NCI-H1417 treated with DMSO at 0.1 percent for 48 hours (cell line): Measurements from ENCODE around the gene ATPAF2.

Experiments used
- DNase-seq: peaks from one replicate; lab custom pipeline; 2025; lab: John Stamatoyannopoulos, UW

The ATPAF2 gene

DNA sequence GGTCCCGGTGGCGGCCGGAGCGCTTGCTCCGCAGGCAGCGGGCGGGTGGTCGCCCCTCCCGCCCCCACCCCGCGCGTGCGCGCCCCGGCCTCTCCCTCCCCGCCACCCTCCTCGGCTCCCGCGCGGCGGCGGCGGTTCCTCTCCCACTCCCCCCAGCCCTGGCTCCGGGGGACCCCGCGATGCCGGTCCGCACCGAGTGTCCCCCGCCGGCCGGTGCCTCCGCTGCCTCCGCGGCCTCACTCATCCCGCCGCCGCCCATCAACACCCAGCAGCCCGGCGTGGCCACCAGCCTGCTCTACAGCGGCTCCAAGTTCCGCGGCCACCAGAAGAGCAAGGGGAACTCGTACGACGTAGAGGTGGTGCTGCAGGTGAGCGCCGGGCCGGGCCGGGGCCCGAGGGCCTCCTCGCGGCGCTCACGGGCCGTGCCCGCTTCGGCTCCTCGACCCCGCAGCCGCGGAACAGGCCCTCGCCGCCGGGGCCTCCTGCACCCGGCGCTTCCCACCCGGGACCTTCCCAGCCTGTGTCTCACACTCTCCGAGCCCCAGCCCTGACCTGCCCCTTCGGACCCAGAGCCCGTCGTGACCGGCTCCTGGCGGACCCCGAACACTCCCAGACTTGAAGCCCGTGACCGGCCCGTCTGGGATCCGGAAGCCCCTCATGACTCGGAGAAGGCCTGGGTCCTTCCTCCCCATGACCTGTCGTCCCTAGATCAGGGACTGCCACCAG, 730 bp upstream of the ATPAF2 start:
- DNase-seq, result no peak

DNA sequence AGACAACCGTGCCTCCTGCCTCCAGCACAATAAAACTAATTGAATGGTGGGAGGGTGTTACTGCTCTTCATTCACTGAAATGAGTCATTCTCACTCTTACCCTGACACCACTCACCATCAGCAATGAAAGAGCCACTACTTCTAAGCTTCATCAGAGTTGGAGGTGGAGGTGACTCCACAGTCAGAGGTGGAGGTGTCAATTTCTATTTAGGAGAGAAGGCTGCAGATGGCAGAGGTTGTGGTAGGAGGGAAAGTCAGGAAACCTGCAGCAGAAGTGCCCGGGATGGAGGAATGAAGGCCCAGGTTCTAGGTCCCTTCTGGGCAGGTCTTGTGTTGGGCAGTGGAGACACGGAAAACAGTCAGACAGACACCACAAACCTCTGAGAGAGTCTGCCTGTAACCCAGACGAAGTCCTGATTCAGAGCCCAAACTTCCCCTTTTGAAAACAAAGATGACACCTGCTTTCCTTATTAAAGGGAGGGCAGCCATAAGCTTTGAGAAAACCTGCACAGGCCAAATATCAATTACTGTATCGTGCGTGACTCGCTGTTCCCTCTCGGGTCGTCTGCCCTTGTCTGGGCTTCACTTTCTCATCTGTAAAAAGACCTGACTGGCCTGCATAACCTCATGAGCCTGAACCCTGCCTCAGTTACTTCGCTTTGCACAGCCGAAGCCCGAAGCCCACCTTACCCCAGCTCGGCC, 668 bp downstream of the ATPAF2 start:
- no peak for DNase-seq

DNA sequence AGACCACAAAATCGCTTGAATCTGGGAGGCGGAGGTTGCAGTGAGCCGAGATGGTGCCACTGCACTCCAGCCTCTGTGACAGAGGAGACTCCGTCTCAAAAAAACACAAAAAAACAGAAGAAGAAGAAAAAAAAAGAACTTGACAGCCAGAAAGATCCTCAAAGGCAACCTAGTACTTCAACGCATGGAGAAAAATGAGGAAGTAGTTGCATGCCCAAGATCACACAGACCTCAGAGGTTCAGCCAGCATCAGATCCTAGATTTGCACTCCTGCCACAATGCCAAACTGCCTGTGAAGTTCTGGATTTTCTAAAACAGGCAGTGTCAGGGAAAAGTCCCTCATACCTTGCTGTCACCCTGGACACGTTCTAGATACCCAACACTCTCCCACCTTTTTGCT, 1.5 kb downstream of the ATPAF2 start:
- no peak for DNase-seq

- no peak for DNase-seq
Observed at GRCh38 chr17:18035704-18036103, 3.3 kb downstream of the ATPAF2 start.

DNA sequence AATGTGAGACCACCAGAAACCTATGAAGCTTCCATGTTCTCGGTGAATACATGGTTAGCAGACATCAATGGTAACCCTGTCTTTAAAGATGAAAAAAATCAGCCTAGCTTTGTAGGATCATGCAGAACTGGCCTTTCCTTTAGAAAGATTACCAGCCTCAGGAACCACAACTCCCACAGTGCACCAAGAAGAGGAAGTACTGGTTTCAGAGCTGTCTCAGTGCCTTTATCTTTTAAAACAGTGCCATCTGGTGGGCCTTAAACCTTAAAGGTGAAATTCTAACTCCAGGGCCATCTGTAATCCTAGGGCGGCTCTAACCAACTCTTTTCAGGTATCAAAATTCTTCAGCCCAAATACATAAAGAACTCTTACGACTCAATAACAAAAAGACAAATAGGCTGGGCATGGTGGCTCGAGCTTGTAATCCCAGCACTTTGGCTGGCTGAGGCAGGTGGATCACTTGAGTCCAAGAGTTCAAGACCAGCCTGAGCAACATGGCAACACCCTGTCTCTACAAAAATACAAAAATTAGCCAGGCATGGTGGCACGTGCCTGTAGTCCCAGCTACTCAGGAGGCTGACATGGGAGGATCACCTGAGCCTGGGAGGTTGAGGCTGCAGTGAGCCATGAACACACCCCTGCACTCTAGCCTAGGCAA, 5.4 kb downstream of the ATPAF2 start:
- DNase-seq, result peak; percentile 13

- no peak for DNase-seq
Observed at GRCh38 chr17:18031955-18032354, 7.0 kb downstream of the ATPAF2 start.

GRCh38 chr17:18028952-18029540, 9.9 kb downstream of the ATPAF2 start:
- no peak for DNase-seq

- DNase-seq, result no peak
Observed at GRCh38 chr17:18028114-18028951, 10.6 kb downstream of the ATPAF2 start.

GRCh38 chr17:18027280-18027679, 11.7 kb downstream of the ATPAF2 start:
- no peak for DNase-seq

DNA sequence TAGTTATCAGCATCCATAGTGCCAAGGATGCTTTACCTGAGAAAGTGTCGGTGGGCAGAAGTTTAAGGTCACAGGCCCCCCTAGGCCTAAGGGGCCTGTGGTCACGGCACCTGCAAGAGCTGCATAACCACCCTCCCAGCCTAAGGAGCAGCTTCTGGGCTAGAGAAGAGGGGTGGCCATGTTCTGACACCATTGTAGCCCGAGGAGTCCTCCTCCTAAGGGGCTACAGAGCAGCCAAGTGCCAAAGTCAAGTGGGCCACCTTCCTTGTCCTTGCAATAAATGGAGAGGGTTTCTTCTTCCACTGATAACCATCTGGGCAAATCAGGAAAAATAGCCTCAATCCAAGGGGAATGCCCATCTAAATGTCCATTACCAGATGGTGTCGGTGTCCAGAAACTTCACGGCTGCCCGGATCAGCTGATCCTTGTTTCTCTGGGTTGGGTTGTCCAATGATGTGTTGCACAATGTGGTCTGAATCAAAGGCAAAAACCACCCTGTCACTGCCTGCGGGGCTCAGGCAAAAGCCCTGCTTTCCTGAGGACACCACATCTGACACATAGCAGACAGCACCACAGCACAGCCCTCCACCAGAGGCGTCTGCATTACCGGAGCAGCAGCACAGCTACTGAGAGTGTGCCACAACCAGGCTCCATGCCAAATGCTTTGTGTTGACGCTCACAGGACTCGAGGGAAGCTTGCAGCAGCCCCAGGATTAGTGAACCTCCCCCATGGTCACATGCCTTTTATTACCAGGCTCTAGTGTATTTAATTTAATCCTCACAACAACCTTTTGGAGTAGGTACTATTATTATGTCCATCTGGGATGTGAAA, 12.8 kb downstream of the ATPAF2 start:
- no peak for DNase-seq

- DNase-seq, result no peak
Observed at GRCh38 chr17:18025241-18025944, 13.6 kb downstream of the ATPAF2 start.

DNA sequence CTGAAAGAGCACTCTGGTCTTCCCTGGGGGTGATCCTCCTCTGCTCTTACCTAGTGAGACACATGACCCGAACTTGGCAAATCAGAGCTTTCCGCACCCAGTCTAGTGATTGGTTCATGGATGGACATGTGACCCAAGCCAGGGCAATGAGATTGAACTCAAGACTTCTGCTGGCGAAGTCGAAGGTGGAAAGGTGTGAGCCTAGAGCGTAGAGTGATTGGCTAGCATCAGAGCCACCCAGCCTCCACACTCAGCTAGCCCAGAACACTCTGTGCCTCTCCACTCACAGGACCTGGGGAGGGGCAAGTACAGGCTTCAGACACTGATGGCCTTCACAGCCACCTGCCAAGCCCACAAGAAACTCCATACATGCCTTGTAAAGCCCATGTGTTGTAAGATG, 17.6 kb downstream of the ATPAF2 start:
- DNase-seq, result no peak

DNA sequence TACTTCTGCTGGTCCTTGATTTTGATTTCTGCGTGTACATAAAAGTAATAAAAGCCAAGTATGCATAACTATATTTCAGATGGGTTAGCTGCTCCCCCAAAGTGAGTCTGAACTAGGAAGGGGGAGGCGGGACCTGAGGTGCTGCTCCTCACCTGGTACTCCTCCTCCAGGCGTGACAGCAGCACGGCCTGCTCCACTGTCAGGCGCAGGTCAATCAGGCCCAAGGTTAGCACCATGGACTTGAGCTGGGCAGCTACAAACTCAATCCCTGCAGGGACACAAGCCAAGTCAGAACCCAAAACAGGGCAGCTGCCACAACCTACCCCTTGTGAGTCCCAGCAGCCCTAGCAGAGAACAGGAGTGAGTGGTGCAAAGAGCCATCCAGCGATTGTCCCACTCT, 18.0 kb downstream of the ATPAF2 start:
- no peak for DNase-seq

DNA sequence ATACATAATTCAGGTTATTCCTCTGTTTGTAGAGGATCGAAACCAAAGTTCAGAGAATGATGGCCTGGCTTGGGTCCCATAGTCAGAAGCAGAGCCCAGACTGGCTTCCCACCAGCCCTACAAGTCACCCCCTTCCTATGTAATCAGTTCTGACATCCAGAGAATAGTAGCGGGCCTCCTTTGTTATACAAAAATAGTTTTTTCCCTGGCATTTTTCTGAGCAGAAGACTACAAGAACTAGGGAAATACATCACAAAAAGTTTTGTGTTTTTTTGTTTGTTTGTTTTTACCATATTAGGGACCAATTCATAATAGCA, 19.2 kb downstream of the ATPAF2 start:
- no peak for DNase-seq

- DNase-seq, result no peak
Observed at GRCh38 chr17:18018411-18018921, 20.5 kb downstream of the ATPAF2 start.

DNA sequence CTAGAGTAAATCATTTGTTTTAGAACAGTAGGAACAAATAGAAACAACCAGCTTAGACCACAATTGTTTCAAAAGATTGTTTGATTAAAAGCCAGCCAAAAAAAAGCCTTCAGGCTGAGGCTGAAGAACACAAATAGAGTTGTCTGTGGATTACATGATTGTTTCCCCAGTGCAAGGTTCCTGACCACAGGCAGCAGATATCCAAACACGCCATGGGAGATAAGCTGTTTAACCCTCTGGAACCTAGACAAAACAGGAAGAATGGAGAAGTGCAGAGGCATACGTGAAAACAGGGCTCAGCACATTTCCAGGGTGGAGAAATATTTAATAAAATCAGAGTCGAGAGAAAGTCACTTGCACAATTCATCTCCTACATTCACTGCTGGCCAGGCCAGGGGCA, 21.0 kb downstream of the ATPAF2 start:
- no peak for DNase-seq

- DNase-seq, result no peak
Observed at GRCh38 chr17:18016426-18016825, 22.5 kb downstream of the ATPAF2 start.

- DNase-seq, result no peak
Observed at GRCh38 chr17:18015593-18015992, 23.4 kb downstream of the ATPAF2 start.

DNA sequence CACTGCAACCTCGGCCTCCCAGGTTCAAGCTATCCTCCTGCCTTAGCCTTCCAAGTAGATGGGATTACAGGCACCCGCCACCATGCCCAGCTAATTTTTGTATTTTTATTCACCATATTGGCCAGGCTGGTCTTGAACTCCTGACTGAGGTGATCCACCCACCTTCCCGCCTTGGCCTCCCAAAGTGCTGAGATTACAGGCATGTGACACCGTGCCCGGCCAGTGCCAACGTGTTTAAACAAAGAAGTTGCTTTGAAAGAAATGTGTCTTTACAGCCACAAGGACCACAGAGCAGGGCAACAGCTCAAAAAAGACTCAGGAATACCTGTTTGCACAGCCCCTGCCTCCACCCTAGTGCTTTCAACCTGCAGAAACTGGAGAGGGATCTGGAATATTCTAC, 25.0 kb downstream of the ATPAF2 start:
- DNase-seq, result no peak

GRCh38 chr17:18011286-18011685, 27.7 kb downstream of the ATPAF2 start:
- DNase-seq, result no peak
